ENCODE measurements around the gene DCTD. TPM values are rescaled to one million over a fixed set of nuclear protein-coding genes. Genes with fewer than 3 reads are reported as not detected.

DCTD gene
- total RNA-seq, 1 donor from 2014 or later, result 85.2 TPM

- ATAC-seq (no peak), DNase-seq (ENCODE audit: low spot score) (no peak)
- intact Hi-C loops (cut with DNase I), result no loop called here
Observed at GRCh38 chr4:182897601-182898478, 19.3 kb downstream of the DCTD start.

- intact Hi-C loops (cut with DNase I), result no loop called here
- ATAC-seq (no peak), DNase-seq (ENCODE audit: low spot score) (no peak)
Observed at GRCh38 chr4:182896421-182896820, 20.8 kb downstream of the DCTD start.

GRCh38 chr4:182895791-182896292 lies 21.3 kb downstream of the DCTD start:
- ATAC-seq, result no peak

GRCh38 chr4:182894681-182895275 lies 22.4 kb downstream of the DCTD start:
- no peak for DNase-seq (ENCODE audit: low spot score)
- intact Hi-C loops (cut with DNase I), result no loop called here
- no peak for ATAC-seq

More at GRCh38 chr4:182895791-182896292, 21.3 kb downstream of the DCTD start:
- intact Hi-C loops (cut with DNase I), result no loop called here
- DNase-seq (ENCODE audit: low spot score), result no peak

GRCh38 chr4:182893474-182894080 lies 23.6 kb downstream of the DCTD start:
- ATAC-seq, result no peak
- intact Hi-C loops (cut with DNase I), result no loop called here
- DNase-seq (ENCODE audit: low spot score), result no peak

GRCh38 chr4:182893047-182893446 lies 24.1 kb downstream of the DCTD start:
- DNase-seq (ENCODE audit: low spot score) (no peak), ATAC-seq (no peak)
- intact Hi-C loops (cut with DNase I), result no loop called here

GRCh38 chr4:182890202-182890601 lies 27.0 kb downstream of the DCTD start:
- no peak for ATAC-seq
- DNase-seq (ENCODE audit: low spot score), result no peak
- intact Hi-C loops (cut with DNase I), result no loop called here

- no peak for ATAC-seq
- DNase-seq (ENCODE audit: low spot score), result no peak
- intact Hi-C loops (cut with DNase I), result no loop called here
Observed at GRCh38 chr4:182888891-182889290, 28.3 kb downstream of the DCTD start.

GRCh38 chr4:182886768-182887167 lies 30.4 kb downstream of the DCTD start:
- ATAC-seq, result no peak
- intact Hi-C loops (cut with DNase I), result no loop called here
- no peak for DNase-seq (ENCODE audit: low spot score)

GRCh38 chr4:182886205-182886604 lies 31.0 kb downstream of the DCTD start:
- intact Hi-C loops (cut with DNase I), result no loop called here
- DNase-seq (ENCODE audit: low spot score) (no peak), ATAC-seq (no peak)

GRCh38 chr4:182885738-182886077 lies 31.5 kb downstream of the DCTD start:
- DNase-seq (ENCODE audit: low spot score) (no peak), ATAC-seq (no peak)
- intact Hi-C loops (cut with DNase I), result no loop called here

GRCh38 chr4:182885022-182885737 lies 32.0 kb downstream of the DCTD start:
- ATAC-seq (no peak), DNase-seq (ENCODE audit: low spot score) (no peak)
- intact Hi-C loops (cut with DNase I), result no loop called here

GRCh38 chr4:182884040-182884439 lies 33.1 kb downstream of the DCTD start:
- intact Hi-C loops (cut with DNase I), result no loop called here
- DNase-seq (ENCODE audit: low spot score) (no peak), ATAC-seq (no peak)

GRCh38 chr4:182883351-182883750 lies 33.8 kb downstream of the DCTD start:
- intact Hi-C loops (cut with DNase I), result no loop called here
- no peak for DNase-seq (ENCODE audit: low spot score)
- ATAC-seq, result no peak

- intact Hi-C loops (cut with DNase I), result no loop called here
- DNase-seq (ENCODE audit: low spot score) (peak; percentile 70), ATAC-seq (peak; percentile 46)
Observed at GRCh38 chr4:182881914-182882313, 35.3 kb downstream of the DCTD start.

GRCh38 chr4:182880387-182881356 lies 36.5 kb downstream of the DCTD start:
- DNase-seq (ENCODE audit: low spot score) (no peak), ATAC-seq (peak; percentile 67)
- intact Hi-C loops (cut with DNase I), result no loop called here

- intact Hi-C loops (cut with DNase I), result no loop called here
- ATAC-seq (no peak), DNase-seq (ENCODE audit: low spot score) (peak; percentile 5)
Observed at GRCh38 chr4:182879913-182880312, 37.3 kb downstream of the DCTD start.

Measured in sciatic nerve (tissue), 2 donors.